Astrocyte (in vitro differentiated cells and primary cell): Measurements from ENCODE around the gene KIRREL3. TPM values are rescaled to one million over a fixed set of nuclear protein-coding genes. Genes with fewer than 3 reads are reported as not detected.

ENCODE experiments used
- DNase-seq: peaks from one replicate; pipeline ENCODE4 v3.0.0-alpha.2; 2010; ENCODE audit warnings: low read depth
- FAIRE-seq: peaks from 2 replicates; lab custom pipeline; 2011; peaks lifted over from hg19 to GRCh38; lab: Jason Lieb, UNC
- H2AFZ ChIP-seq: 2 replicates; pipeline ENCODE4 v1.6.0; 2012; ENCODE audit warnings: low read depth, low read length, inconsistent platforms
- H3K27ac ChIP-seq: 2 replicates; pipeline ENCODE4 v1.5.1; 2011; ENCODE audit warnings: low read depth, low read length, inconsistent platforms
- H3K27me3 ChIP-seq: 2 replicates; pipeline ENCODE4 v1.6.0; 2011; ENCODE audit warnings: low read length, inconsistent platforms; ENCODE audit not compliant: insufficient read depth
- H3K36me3 ChIP-seq: 2 replicates; pipeline ENCODE4 v1.5.1; 2011; ENCODE audit warnings: low read length, inconsistent platforms; ENCODE audit not compliant: insufficient read depth
- H3K4me1 ChIP-seq: 2 replicates; pipeline ENCODE4 v1.5.1; 2011; ENCODE audit warnings: low read length, inconsistent platforms; ENCODE audit not compliant: insufficient read depth
- H3K4me2 ChIP-seq: 2 replicates; pipeline ENCODE4 v1.6.0; 2012; ENCODE audit warnings: low read length, inconsistent platforms
- H3K4me3 ChIP-seq: 2 replicates; pipeline ENCODE4 v1.5.1; 2011; ENCODE audit warnings: low read depth, mild to moderate bottlenecking, low read length, inconsistent platforms; ENCODE audit not compliant: insufficient read depth
- H3K79me2 ChIP-seq: 2 replicates; pipeline ENCODE4 v1.6.0; 2012; ENCODE audit warnings: mild to moderate bottlenecking, low read length, inconsistent platforms; ENCODE audit not compliant: insufficient read depth
- H3K9ac ChIP-seq: 2 replicates; pipeline ENCODE4 v1.6.0; 2012; ENCODE audit warnings: mild to moderate bottlenecking, low read length, inconsistent platforms
- H3K9me3 ChIP-seq: 2 replicates; pipeline ENCODE4 v1.5.1; 2012; ENCODE audit warnings: low read depth, mild to moderate bottlenecking, low read length, inconsistent platforms; ENCODE audit not compliant: insufficient read depth
- H4K20me1 ChIP-seq: 2 replicates; pipeline ENCODE4 v1.6.0; 2012; ENCODE audit warnings: low read length, inconsistent platforms; ENCODE audit not compliant: insufficient read depth
- H3K27ac Mint-ChIP-seq: one replicate; pipeline ENCODE4 v1.8.0; 2021; ENCODE audit warnings: mild to moderate bottlenecking, mixed read lengths; ENCODE audit not compliant: unreplicated experiment
- H3K27me3 Mint-ChIP-seq: one replicate; pipeline ENCODE4 v1.8.0; 2021; ENCODE audit warnings: low read depth, mixed read lengths; ENCODE audit not compliant: unreplicated experiment
- H3K36me3 Mint-ChIP-seq: one replicate; pipeline ENCODE4 v1.8.0; 2021; ENCODE audit warnings: low read depth, mixed read lengths; ENCODE audit not compliant: unreplicated experiment
- H3K4me1 Mint-ChIP-seq: one replicate; pipeline ENCODE4 v1.8.0; 2021; ENCODE audit warnings: low read depth, mixed read lengths; ENCODE audit not compliant: unreplicated experiment
- H3K4me3 Mint-ChIP-seq: one replicate; pipeline ENCODE4 v1.8.0; 2021; ENCODE audit warnings: mild to moderate bottlenecking, moderate library complexity, mixed read lengths; ENCODE audit not compliant: unreplicated experiment
- H3K9me3 Mint-ChIP-seq: one replicate; pipeline ENCODE4 v1.8.0; 2021; ENCODE audit warnings: mild to moderate bottlenecking, mixed read lengths; ENCODE audit not compliant: unreplicated experiment
- CTCF ChIP-seq: IDR thresholded peaks from 2 replicates; pipeline ENCODE4 v1.5.1; 2011; ENCODE audit warnings: low read depth, mild to moderate bottlenecking, inconsistent platforms, low read length, moderate library complexity; ENCODE audit not compliant: insufficient read depth
- EZH2 ChIP-seq: IDR thresholded peaks from 2 replicates; pipeline ENCODE4 v1.6.1; 2012; ENCODE audit warnings: mild to moderate bottlenecking, low read length, inconsistent platforms; ENCODE audit not compliant: insufficient read depth
- total RNA-seq: library from RNA; stranded (reverse); gene quantifications from 2 replicates; pipeline ENCODE4 v1.2.1, GENCODE V29; 2021

KIRREL3 gene
- total RNA-seq, 1 donor from 2014 or later = 0.91 TPM

GRCh38 chr11:127034973-127035372 lies 34.4 kb upstream of the KIRREL3 start:
- Mint-ChIP-seq H3K27me3 (no peaks in the 10 kb centered on the region), H3K4me1 (peaks cover 9% of the 10 kb centered on the region), H3K36me3 (no peaks in the 10 kb centered on the region), H3K9me3 (no peaks in the 10 kb centered on the region), H3K4me3 (no peak overlapping the region), H3K27ac (no peak overlapping the region)
- Histone ChIP-seq H4K20me1 (no peaks in the 10 kb centered on the region), H2AFZ (no peak overlapping the region), H3K4me3 (no peak overlapping the region), H3K27ac (no peak overlapping the region), H3K4me1 (no peaks in the 10 kb centered on the region), H3K4me2 (no peak overlapping the region), H3K9ac (no peak overlapping the region), H3K27me3 (no peaks in the 10 kb centered on the region), H3K9me3 (no peaks in the 10 kb centered on the region), H3K36me3 (no peaks in the 10 kb centered on the region), H3K79me2 (no peaks in the 10 kb centered on the region)
- DNase-seq (no peak), FAIRE-seq (no peak)
- TF ChIP-seq CTCF = no peak
- TF ChIP-seq EZH2 = no peak

- H3K9me3 Mint-ChIP-seq = peaks cover 1% of the 10 kb centered on the region
- H2AFZ ChIP-seq = no peak overlapping the region
- H3K27ac Mint-ChIP-seq = no peak overlapping the region
- H3K27me3 Mint-ChIP-seq = no peaks in the 10 kb centered on the region
- H3K4me3 Mint-ChIP-seq = no peak overlapping the region
- H3K36me3 Mint-ChIP-seq = no peaks in the 10 kb centered on the region
- no peaks in the 10 kb centered on the region for H3K4me1 ChIP-seq
- H4K20me1 ChIP-seq = no peaks in the 10 kb centered on the region
- H3K27me3 ChIP-seq = peaks cover 3% of the 10 kb centered on the region
- H3K79me2 ChIP-seq = no peaks in the 10 kb centered on the region
- no peak overlapping the region for H3K4me3 ChIP-seq
- peaks cover 2% of the 10 kb centered on the region for H3K4me1 Mint-ChIP-seq
- FAIRE-seq (no peak), DNase-seq (no peak)
- no peak overlapping the region for H3K4me2 ChIP-seq
- H3K36me3 ChIP-seq = no peaks in the 10 kb centered on the region
- no peak for TF ChIP-seq CTCF
- no peak for TF ChIP-seq EZH2
- no peak overlapping the region for H3K9ac ChIP-seq
- no peaks in the 10 kb centered on the region for H3K9me3 ChIP-seq
- no peak overlapping the region for H3K27ac ChIP-seq
These were observed 28.1 kb upstream of the KIRREL3 start for GRCh38 chr11:127028648-127029047.

DNA sequence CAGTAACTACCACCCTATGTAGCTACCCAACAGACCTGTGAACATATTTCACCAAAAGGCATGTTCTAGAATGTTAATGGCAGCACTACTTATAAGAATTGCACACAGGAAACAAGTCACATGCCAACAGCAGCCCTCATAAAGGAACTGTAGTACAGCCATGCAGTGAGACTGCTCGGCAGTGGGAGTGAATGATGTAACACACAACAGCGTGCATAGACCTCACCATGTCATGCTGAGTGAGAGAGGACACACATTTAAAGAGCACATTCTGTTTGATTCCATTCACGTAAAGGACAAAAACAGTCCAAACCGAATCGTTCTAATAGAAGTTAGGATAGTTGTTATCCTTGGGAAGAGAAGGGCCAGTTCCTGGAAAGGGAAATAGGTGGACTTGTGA lies 27.2 kb upstream of the KIRREL3 start:
- FAIRE-seq (no peak), DNase-seq (no peak)
- Histone ChIP-seq H3K79me2 (no peaks in the 10 kb centered on the region), H3K27ac (no peak overlapping the region), H3K27me3 (peaks cover 3% of the 10 kb centered on the region), H3K36me3 (no peaks in the 10 kb centered on the region), H3K4me2 (no peak overlapping the region), H3K9me3 (no peaks in the 10 kb centered on the region), H3K4me1 (no peaks in the 10 kb centered on the region), H3K9ac (no peak overlapping the region), H3K4me3 (no peak overlapping the region), H2AFZ (no peak overlapping the region), H4K20me1 (no peaks in the 10 kb centered on the region)
- Mint-ChIP-seq H3K4me1 (peaks cover 2% of the 10 kb centered on the region), H3K9me3 (peaks cover 1% of the 10 kb centered on the region), H3K27me3 (no peaks in the 10 kb centered on the region), H3K4me3 (no peak overlapping the region), H3K27ac (no peak overlapping the region), H3K36me3 (no peaks in the 10 kb centered on the region)
- TF ChIP-seq EZH2 (no peak), CTCF (no peak)
